Measurements from ENCODE around the gene CLC. TPM values are rescaled to one million over a fixed set of nuclear protein-coding genes. Genes with fewer than 3 reads are reported as not detected.

The CLC gene
- total RNA-seq, 2 donors from 2014 or later = not detected

DNA sequence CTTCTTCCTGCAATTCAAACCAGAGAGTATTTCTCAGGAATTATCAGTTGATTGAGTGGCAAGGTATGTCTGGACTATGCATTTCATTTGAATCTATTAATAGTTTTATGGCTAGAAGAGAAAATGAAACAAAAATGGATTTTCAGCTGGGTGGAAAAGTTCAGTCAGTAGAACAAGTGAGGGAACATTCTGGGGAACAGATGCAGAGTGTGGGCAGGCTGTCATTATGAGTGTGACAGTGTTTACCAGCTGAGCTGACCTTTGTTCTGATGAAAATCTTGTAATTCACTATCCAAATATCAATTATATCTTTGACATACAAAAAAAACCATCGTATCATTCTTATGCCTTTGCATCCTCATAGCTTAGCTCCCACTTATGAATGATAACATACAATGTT lies 2.6 kb upstream of the CLC start:
- DNase-seq (ENCODE audit: low spot score) = no peak
- no peak overlapping the region for H3K4me3 ChIP-seq
- no peaks in the 10 kb centered on the region for H3K27me3 ChIP-seq (replicated peaks; ENCODE audit: insufficient read depth)
- TF ChIP-seq POLR2AphosphoS5 (IDR thresholded peaks at IDR 0.05) (no peak), POLR2A (IDR thresholded peaks at IDR 0.05) (no peak), CTCF (IDR thresholded peaks at IDR 0.05) (no peak)
- H3K36me3 ChIP-seq = no peaks in the 10 kb centered on the region
- H3K4me1 ChIP-seq (replicated peaks) = no peaks in the 10 kb centered on the region
- WGBS = 89% methylated on average over 1 of the region's 1 CpG
- H3K9me3 ChIP-seq = no peaks in the 10 kb centered on the region
- H3K27ac ChIP-seq = no peak overlapping the region
- intact Hi-C loops (cut with DNase I) = no loop called here

DNA sequence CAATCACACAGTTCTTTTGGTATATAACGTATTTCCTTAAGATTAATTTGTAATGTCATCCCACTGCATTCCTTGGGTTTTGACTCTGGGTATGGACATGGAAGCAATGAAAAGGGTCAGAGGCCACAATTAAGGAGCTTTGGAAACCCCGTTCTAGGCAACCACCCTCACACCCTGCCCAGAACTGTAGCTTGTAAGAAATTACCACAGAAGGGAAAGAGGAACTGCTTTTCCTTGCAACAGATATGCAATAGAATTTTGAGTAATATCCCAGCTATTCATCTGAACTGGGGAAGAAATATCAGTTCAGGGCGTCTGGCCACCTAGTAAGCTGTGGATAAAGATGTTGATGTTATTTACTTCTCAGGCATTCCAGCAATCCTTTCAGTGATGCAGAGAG lies 985 bp upstream of the CLC start:
- no peak overlapping the region for H3K4me3 ChIP-seq
- no peaks in the 10 kb centered on the region for H3K9me3 ChIP-seq
- WGBS = 54% methylated on average over 3 of the region's 3 CpGs
- intact Hi-C loops (cut with DNase I) = no loop called here
- H3K4me1 ChIP-seq (replicated peaks) = no peaks in the 10 kb centered on the region
- H3K36me3 ChIP-seq = no peaks in the 10 kb centered on the region
- no peaks in the 10 kb centered on the region for H3K27me3 ChIP-seq (replicated peaks; ENCODE audit: insufficient read depth)
- DNase-seq (ENCODE audit: low spot score) = no peak
- no peak overlapping the region for H3K27ac ChIP-seq
- no peak for TF ChIP-seq CTCF (IDR thresholded peaks at IDR 0.05)
- TF ChIP-seq POLR2A (IDR thresholded peaks at IDR 0.05) = no peak
- TF ChIP-seq POLR2AphosphoS5 (IDR thresholded peaks at IDR 0.05) = no peak

GRCh38 chr19:39737351-39737750 lies 478 bp downstream of the CLC start:
- Histone ChIP-seq H3K4me1 (replicated peaks) (no peaks in the 10 kb centered on the region), H3K4me3 (no peak overlapping the region), H3K9me3 (no peaks in the 10 kb centered on the region), H3K36me3 (no peaks in the 10 kb centered on the region), H3K27me3 (replicated peaks; ENCODE audit: insufficient read depth) (no peaks in the 10 kb centered on the region), H3K27ac (no peak overlapping the region)
- WGBS = 54% methylated on average over 3 of the region's 3 CpGs
- DNase-seq (ENCODE audit: low spot score) = no peak
- intact Hi-C loops (cut with DNase I) = no loop called here
- TF ChIP-seq POLR2AphosphoS5 (IDR thresholded peaks at IDR 0.05) = no peak
- no peak for TF ChIP-seq CTCF (IDR thresholded peaks at IDR 0.05)
- no peak for TF ChIP-seq POLR2A (IDR thresholded peaks at IDR 0.05)

GRCh38 chr19:39736088-39736487 lies 1.7 kb downstream of the CLC start:
- intact Hi-C loops (cut with DNase I) = no loop called here
- Histone ChIP-seq H3K36me3 (no peaks in the 10 kb centered on the region), H3K4me1 (replicated peaks) (no peaks in the 10 kb centered on the region), H3K27me3 (replicated peaks; ENCODE audit: insufficient read depth) (no peaks in the 10 kb centered on the region), H3K9me3 (no peaks in the 10 kb centered on the region), H3K27ac (no peak overlapping the region), H3K4me3 (no peak overlapping the region)
- WGBS = 67% methylated on average over 5 of the region's 5 CpGs
- DNase-seq (ENCODE audit: low spot score) = no peak
- TF ChIP-seq CTCF (IDR thresholded peaks at IDR 0.05) (no peak), POLR2AphosphoS5 (IDR thresholded peaks at IDR 0.05) (no peak), POLR2A (IDR thresholded peaks at IDR 0.05) (no peak)

DNA sequence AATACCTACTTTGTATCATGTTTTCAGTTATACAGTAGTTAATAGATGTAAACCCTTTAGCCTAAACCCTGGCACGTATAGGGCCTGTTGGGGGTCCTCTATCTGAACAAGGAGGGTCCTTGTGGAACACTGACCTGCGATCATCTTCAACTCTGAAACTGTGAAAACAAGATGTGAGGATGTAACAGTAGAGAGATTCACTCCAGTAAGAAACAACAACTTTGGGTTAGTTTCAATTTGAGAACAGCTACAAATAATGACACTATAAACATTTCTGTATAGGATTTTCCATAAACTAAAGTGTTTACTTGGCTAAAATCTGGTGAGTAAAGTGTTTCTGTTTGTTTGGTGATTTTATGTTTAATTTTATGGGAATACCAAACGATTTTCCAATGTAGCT lies 2.1 kb downstream of the CLC start:
- intact Hi-C loops (cut with DNase I) = no loop called here
- Histone ChIP-seq H3K36me3 (no peaks in the 10 kb centered on the region), H3K4me3 (no peak overlapping the region), H3K9me3 (no peaks in the 10 kb centered on the region), H3K27me3 (replicated peaks; ENCODE audit: insufficient read depth) (no peaks in the 10 kb centered on the region), H3K4me1 (replicated peaks) (no peaks in the 10 kb centered on the region), H3K27ac (no peak overlapping the region)
- 70% methylated on average over 3 of the region's 3 CpGs for WGBS
- DNase-seq (ENCODE audit: low spot score) = no peak
- TF ChIP-seq POLR2A (IDR thresholded peaks at IDR 0.05) (no peak), POLR2AphosphoS5 (IDR thresholded peaks at IDR 0.05) (no peak), CTCF (IDR thresholded peaks at IDR 0.05) (no peak)

Data from prostate gland (tissue), 2 donors.